Stimulated activated CD4-positive, alpha-beta T cell treated with anti-CD3 and anti-CD28 coated beads, Interleukin-15, amount 100 ng/mL, for 24 hours (primary cell): Measurements from ENCODE around the gene TOPAZ1.

Source experiments
- DNase-seq: peaks from one replicate; pipeline ENCODE4 v3.0.0-alpha.2; 2020

The TOPAZ1 gene

GRCh38 chr3:44248152-44248551, 6.5 kb downstream of the TOPAZ1 start:
- no peak for DNase-seq

GRCh38 chr3:44252332-44252959, 10.8 kb downstream of the TOPAZ1 start:
- DNase-seq: no peak

GRCh38 chr3:44259404-44259803, 17.7 kb downstream of the TOPAZ1 start:
- DNase-seq: no peak

GRCh38 chr3:44264146-44264545, 22.5 kb downstream of the TOPAZ1 start:
- no peak for DNase-seq

- no peak for DNase-seq
These were observed 24.1 kb downstream of the TOPAZ1 start for GRCh38 chr3:44265815-44266214.

- DNase-seq: no peak
These were observed 30.5 kb downstream of the TOPAZ1 start for GRCh38 chr3:44272191-44272590.

- no peak for DNase-seq
These were observed 36.2 kb downstream of the TOPAZ1 start for GRCh38 chr3:44277925-44278324.

GRCh38 chr3:44280077-44280476, 38.4 kb downstream of the TOPAZ1 start:
- DNase-seq: no peak

GRCh38 chr3:44280631-44281030, 38.9 kb downstream of the TOPAZ1 start:
- no peak for DNase-seq

- DNase-seq: peak; percentile 4
These were observed 43.3 kb downstream of the TOPAZ1 start for GRCh38 chr3:44284949-44285348.

- DNase-seq: no peak
These were observed 48.3 kb downstream of the TOPAZ1 start for GRCh38 chr3:44289882-44290462.

- DNase-seq: no peak
These were observed 50.6 kb downstream of the TOPAZ1 start for GRCh38 chr3:44292276-44292675.

GRCh38 chr3:44292947-44293346, 51.3 kb downstream of the TOPAZ1 start:
- no peak for DNase-seq

GRCh38 chr3:44297255-44297654, 55.6 kb downstream of the TOPAZ1 start:
- no peak for DNase-seq

- no peak for DNase-seq
These were observed 60.1 kb downstream of the TOPAZ1 start for GRCh38 chr3:44301746-44302145.

- no peak for DNase-seq
These were observed 67.8 kb downstream of the TOPAZ1 start for GRCh38 chr3:44309500-44309899.

- DNase-seq: no peak
These were observed 77.2 kb downstream of the TOPAZ1 start for GRCh38 chr3:44318891-44319311.

- no peak for DNase-seq
These were observed 79.6 kb downstream of the TOPAZ1 start for GRCh38 chr3:44321335-44321734.

GRCh38 chr3:44323341-44323955, 81.8 kb downstream of the TOPAZ1 start:
- peak; percentile 69 for DNase-seq

GRCh38 chr3:44324584-44324983, 82.9 kb downstream of the TOPAZ1 start:
- no peak for DNase-seq

- DNase-seq: no peak
These were observed 84.3 kb downstream of the TOPAZ1 start for GRCh38 chr3:44326019-44326418.

GRCh38 chr3:44326515-44326914, 84.8 kb downstream of the TOPAZ1 start:
- no peak for DNase-seq

GRCh38 chr3:44329946-44330345, 88.3 kb downstream of the TOPAZ1 start:
- DNase-seq: no peak

GRCh38 chr3:44330444-44330843, 88.8 kb downstream of the TOPAZ1 start:
- DNase-seq: no peak

- DNase-seq: no peak
These were observed 92.6 kb downstream of the TOPAZ1 start for GRCh38 chr3:44334326-44334725.
